Measurements from ENCODE around the gene CHD6. TPM values are rescaled to one million over a fixed set of nuclear protein-coding genes. Genes with fewer than 3 reads are reported as not detected.

Gene CHD6
- total and polyA plus RNA-seq, 8 donors: 9.8 to 32.6 (median 19.5) TPM

GRCh38 chr20:41601742-41602141 lies 16.4 kb downstream of the CHD6 start:
- Histone ChIP-seq H3K4me1 (no peaks in the 10 kb centered on the region), H3K27ac (no peak overlapping the region), H3K4me3 (no peak overlapping the region), H3K9me3 (no peaks in the 10 kb centered on the region), H3K36me3 (no peaks in the 10 kb centered on the region), H3K27me3 (no peaks in the 10 kb centered on the region)
- ATAC-seq (no peak), FAIRE-seq (no peak), DNase-seq (no peak)
- 84 to 87% methylated on average over 4 of the region's 4 CpGs for WGBS, 2 donors
- intact Hi-C loops (cut with DNase I): no loop called here
- TF ChIP-seq, protein P1, sequence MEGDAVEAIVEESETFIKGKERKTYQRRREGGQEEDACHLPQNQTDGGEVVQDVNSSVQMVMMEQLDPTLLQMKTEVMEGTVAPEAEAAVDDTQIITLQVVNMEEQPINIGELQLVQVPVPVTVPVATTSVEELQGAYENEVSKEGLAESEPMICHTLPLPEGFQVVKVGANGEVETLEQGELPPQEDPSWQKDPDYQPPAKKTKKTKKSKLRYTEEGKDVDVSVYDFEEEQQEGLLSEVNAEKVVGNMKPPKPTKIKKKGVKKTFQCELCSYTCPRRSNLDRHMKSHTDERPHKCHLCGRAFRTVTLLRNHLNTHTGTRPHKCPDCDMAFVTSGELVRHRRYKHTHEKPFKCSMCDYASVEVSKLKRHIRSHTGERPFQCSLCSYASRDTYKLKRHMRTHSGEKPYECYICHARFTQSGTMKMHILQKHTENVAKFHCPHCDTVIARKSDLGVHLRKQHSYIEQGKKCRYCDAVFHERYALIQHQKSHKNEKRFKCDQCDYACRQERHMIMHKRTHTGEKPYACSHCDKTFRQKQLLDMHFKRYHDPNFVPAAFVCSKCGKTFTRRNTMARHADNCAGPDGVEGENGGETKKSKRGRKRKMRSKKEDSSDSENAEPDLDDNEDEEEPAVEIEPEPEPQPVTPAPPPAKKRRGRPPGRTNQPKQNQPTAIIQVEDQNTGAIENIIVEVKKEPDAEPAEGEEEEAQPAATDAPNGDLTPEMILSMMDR (IDR thresholded peaks at IDR 0.05): no peak

GRCh38 chr20:41600926-41601631 lies 17.1 kb downstream of the CHD6 start:
- Histone ChIP-seq H3K4me1 (no peaks in the 10 kb centered on the region), H3K27me3 (no peaks in the 10 kb centered on the region), H3K9me3 (no peaks in the 10 kb centered on the region), H3K4me3 (no peak overlapping the region), H3K36me3 (no peaks in the 10 kb centered on the region), H3K27ac (no peak overlapping the region)
- FAIRE-seq (no peak), DNase-seq (no peak), ATAC-seq (no peak)
- 96% methylated on average over 3 of the region's 3 CpGs for WGBS, 2 donors
- TF ChIP-seq, protein P1 (IDR thresholded peaks at IDR 0.05): no peak
- intact Hi-C loops (cut with DNase I): no loop called here

DNA sequence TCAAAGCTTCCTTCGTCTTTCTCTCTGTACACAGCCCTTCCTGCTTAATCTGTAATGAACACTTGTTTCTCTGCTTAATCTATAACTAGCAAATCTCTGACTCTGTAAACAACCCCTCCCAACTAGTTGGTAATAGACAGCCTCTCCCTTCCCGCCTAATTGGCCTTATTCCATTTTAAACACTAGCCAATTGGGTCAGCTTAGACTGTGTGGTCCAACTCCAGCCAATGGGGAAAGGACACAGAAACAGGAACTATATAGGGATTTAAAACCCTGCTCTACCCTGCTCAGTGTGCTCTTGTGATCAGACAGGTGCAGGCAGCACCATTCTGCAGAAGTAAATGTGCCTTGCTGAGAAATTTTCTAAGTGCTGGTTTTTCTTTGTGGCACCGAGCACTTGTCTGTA lies 18.5 kb downstream of the CHD6 start:
- Histone ChIP-seq H3K27me3 (no peaks in the 10 kb centered on the region), H3K36me3 (no peaks in the 10 kb centered on the region), H3K4me3 (no peak overlapping the region), H3K4me1 (no peaks in the 10 kb centered on the region), H3K27ac (no peak overlapping the region), H3K9me3 (no peaks in the 10 kb centered on the region)
- intact Hi-C loops (cut with DNase I): no loop called here
- WGBS, 2 donors: 42 to 44% methylated on average over 3 of the region's 3 CpGs
- ATAC-seq (peak in 1 of 4 donors; percentile 48), DNase-seq (no peak), FAIRE-seq (no peak)
- TF ChIP-seq, protein P1 (IDR thresholded peaks at IDR 0.05): no peak

DNA sequence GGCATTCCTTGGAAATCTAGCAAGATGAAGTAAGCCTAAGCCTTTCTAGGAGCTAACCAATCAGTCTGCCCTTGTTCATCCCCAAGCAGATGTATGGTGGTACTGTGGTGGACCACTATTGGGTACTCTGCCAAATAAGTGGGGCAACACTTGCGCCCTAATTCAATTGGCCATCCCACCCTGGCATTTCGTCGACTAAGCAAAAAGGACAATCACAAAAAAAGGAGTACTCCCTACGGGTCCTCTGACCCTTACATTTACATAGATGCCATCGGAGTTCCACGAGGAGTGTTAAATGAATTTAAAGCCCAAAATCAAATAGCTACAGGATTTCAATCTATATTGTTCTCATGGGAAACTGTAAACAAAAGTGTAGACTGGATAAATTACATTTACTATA lies 19.5 kb downstream of the CHD6 start:
- no peak for DNase-seq
- H3K27ac ChIP-seq: no peak overlapping the region
- no peaks in the 10 kb centered on the region for H3K9me3 ChIP-seq
- H3K4me1 ChIP-seq: no peaks in the 10 kb centered on the region
- ATAC-seq: no peak
- 97% methylated on average over 6 of the region's 6 CpGs for WGBS, 2 donors
- intact Hi-C loops (cut with DNase I): no loop called here
- no peaks in the 10 kb centered on the region for H3K36me3 ChIP-seq
- TF ChIP-seq, protein P1 (IDR thresholded peaks at IDR 0.05): no peak
- FAIRE-seq: no peak
- no peaks in the 10 kb centered on the region for H3K27me3 ChIP-seq
- no peak overlapping the region for H3K4me3 ChIP-seq

DNA sequence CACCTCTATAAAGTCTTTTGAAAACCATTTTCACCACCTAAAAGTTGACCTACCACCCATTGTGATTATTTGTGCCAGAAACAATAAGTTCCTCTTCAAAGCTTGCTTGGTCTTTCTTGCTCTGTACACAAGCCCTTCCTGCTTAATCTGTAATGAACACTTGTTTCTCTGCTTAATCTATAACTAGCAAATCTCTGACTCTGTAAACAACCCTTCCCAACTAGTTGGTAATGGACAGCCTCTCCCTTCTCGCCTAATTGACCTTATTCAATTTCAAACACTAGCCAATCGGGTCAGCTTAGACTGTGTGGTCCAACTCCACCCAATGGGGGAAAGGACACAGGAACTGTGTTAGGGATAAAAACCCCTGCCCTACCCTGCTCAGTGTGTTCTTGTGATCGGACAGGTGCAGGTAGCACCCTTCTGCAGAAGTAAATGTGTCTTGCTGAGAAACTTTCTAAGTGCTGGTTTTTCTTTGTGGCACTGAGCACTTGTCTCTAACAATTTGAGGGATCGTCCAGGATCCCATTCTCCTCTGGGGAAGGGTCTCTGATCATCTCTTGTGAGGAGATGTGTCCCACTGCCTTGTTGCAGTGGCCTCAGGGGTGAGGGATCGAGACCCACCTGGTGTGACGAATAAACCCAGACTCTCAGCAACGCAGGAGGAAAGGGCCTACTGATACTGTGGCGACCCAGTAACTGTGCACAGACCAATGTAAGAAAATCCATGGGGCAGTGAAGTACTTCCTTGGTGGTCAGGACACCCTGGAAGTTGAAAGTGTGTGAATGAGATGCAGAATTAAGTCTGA lies 23.5 kb downstream of the CHD6 start:
- DNase-seq: no peak
- no peak for FAIRE-seq
- H3K27ac ChIP-seq: no peak overlapping the region
- peak in 1 of 4 donors; percentile 43 for ATAC-seq
- no peak overlapping the region for H3K4me3 ChIP-seq
- no peaks in the 10 kb centered on the region for H3K9me3 ChIP-seq
- intact Hi-C loops (cut with DNase I): no loop called here
- no peaks in the 10 kb centered on the region for H3K27me3 ChIP-seq
- TF ChIP-seq, protein P1 (IDR thresholded peaks at IDR 0.05): no peak
- WGBS, 2 donors: 85% methylated on average over 8 of the region's 8 CpGs
- peaks cover 0 to 3% (median 0%) of the 10 kb centered on the region in 3 donors for H3K4me1 ChIP-seq
- H3K36me3 ChIP-seq: no peaks in the 10 kb centered on the region

All from pancreas (tissue), 10 donors.